ENCODE data around the gene PAWR.

- TF ChIP-seq CTCF (IDR thresholded peaks at IDR 0.05 in 2 of 3, conservative IDR thresholded peaks at IDR 0.05 in 1 of 3; ENCODE audit: insufficient read depth in 2 of 3, low read depth in 1 of 3, low read length in 3 of 3) (no peak), POLR2AphosphoS5 (IDR thresholded peaks at IDR 0.05; ENCODE audit: control insufficient read depth, insufficient read depth, low read depth, low read length) (no peak), CBX2 (IDR thresholded peaks at IDR 0.05; ENCODE audit: insufficient read depth, low read length, poor library complexity, severe bottlenecking) (no peak)
Observed at GRCh38 chr12:79732638-79733037, 41.9 kb upstream of the PAWR start.

All from K562 (cell line).